Left lobe of liver (tissue), 2 donors: ENCODE measurements around the gene MYOM1. TPM values are rescaled to one million over a fixed set of nuclear protein-coding genes. Genes with fewer than 3 reads are reported as not detected.
A peak's percentile ranks its signal among the peaks of the same experiment; 100 is the strongest.
"Not testable (repeated sequence)": the region's sequence is repeated elsewhere in the genome, so short reads cannot be mapped to it uniquely, and the experiment has no call there.

Experiments used
- ATAC-seq: fragments of 200-7000 bp; cut with Tn5 transposase; one replicate; pipeline ENCODE4 v1.9.1; 2020; ENCODE audit warnings: mild to moderate bottlenecking, moderate library complexity
- DNase-seq: peaks from one replicate; pipeline ENCODE4 v3.0.0-alpha.2; 2020; ENCODE audit warnings: low spot score
- total RNA-seq: library from RNA; stranded (reverse); gene quantifications from one replicate; pipeline ENCODE4 v1.2.1, GENCODE V29; 2021
- donor health status: DM: no; HTN: no; CAD: no; lungs with moderate emphysema.
- donor health status: DM: no; HTN: yes; CAD: no.

MYOM1 gene
- total RNA-seq, 1 donor from 2014 or later, result 4.9 TPM

- peak; percentile 70 for DNase-seq
- peak; percentile 90 for ATAC-seq
These were observed 156.7 kb downstream of the MYOM1 start for GRCh38 chr18:3062798-3063680.

- DNase-seq (peak; percentile 21), ATAC-seq (no peak)
These were observed 158.0 kb downstream of the MYOM1 start for GRCh38 chr18:3061581-3062312.

GRCh38 chr18:3060667-3061580 is 158.8 kb downstream of the MYOM1 start:
- peak; percentile 72 for ATAC-seq
- DNase-seq, result peak; percentile 55

GRCh38 chr18:3059272-3059671 is 160.5 kb downstream of the MYOM1 start:
- DNase-seq (no peak), ATAC-seq (no peak)

- ATAC-seq (no peak), DNase-seq (no peak)
These were observed 161.2 kb downstream of the MYOM1 start for GRCh38 chr18:3058328-3059191.

GRCh38 chr18:3057526-3057925 is 162.2 kb downstream of the MYOM1 start:
- DNase-seq (no peak), ATAC-seq (no peak)

GRCh38 chr18:3056311-3056710 is 163.5 kb downstream of the MYOM1 start:
- no peak for DNase-seq
- ATAC-seq, result no peak

- ATAC-seq, result no peak
- DNase-seq, result no peak
These were observed 164.0 kb downstream of the MYOM1 start for GRCh38 chr18:3055816-3056215.

- ATAC-seq, result no peak
- DNase-seq, result no peak
These were observed 164.5 kb downstream of the MYOM1 start for GRCh38 chr18:3055186-3055728.

- ATAC-seq, result no peak
- DNase-seq, result no peak
These were observed 165.0 kb downstream of the MYOM1 start for GRCh38 chr18:3054780-3055179.

- DNase-seq (no peak), ATAC-seq (no peak)
These were observed 165.6 kb downstream of the MYOM1 start for GRCh38 chr18:3054214-3054613.

- DNase-seq (no peak), ATAC-seq (no peak)
These were observed 166.7 kb downstream of the MYOM1 start for GRCh38 chr18:3053081-3053480.

- DNase-seq (no peak), ATAC-seq (no peak)
These were observed 167.4 kb downstream of the MYOM1 start for GRCh38 chr18:3052411-3052758.

- ATAC-seq (peak; percentile 89), DNase-seq (peak; percentile 55)
These were observed 167.9 kb downstream of the MYOM1 start for GRCh38 chr18:3051718-3052410.

GRCh38 chr18:3049897-3050454 is 169.8 kb downstream of the MYOM1 start:
- not testable (repeated sequence) for ATAC-seq, DNase-seq

- DNase-seq, result no peak
These were observed 170.9 kb downstream of the MYOM1 start for GRCh38 chr18:3048820-3049349.

GRCh38 chr18:3048121-3048520 is 171.6 kb downstream of the MYOM1 start:
- DNase-seq, result peak; percentile 37
- ATAC-seq, result no peak

More at GRCh38 chr18:3048820-3049349, 170.9 kb downstream of the MYOM1 start:
- no peak for ATAC-seq

- ATAC-seq, result no peak
- DNase-seq, result no peak
These were observed 173.5 kb downstream of the MYOM1 start for GRCh38 chr18:3046216-3046808.
